Glomerular endothelial cell (primary cell): ENCODE data around the gene TTC23. TPM values are rescaled to one million over a fixed set of nuclear protein-coding genes. Genes with fewer than 3 reads are reported as not detected.

ENCODE experiments used
- DNase-seq: peaks from one replicate; pipeline ENCODE4 v3.0.0-alpha.2; 2011; ENCODE audit warnings: low read depth, low spot score; ENCODE audit errors: extremely low read depth
- total RNA-seq: library from RNA; depleted of rRNA; stranded (reverse); fragments of >200 nt; gene quantifications from 2 replicates; pipeline ENCODE4 v1.2.3, GENCODE V29; 2015

TTC23 gene
- total RNA-seq, 1 donor from 2014 or later = 18.8 TPM

DNA sequence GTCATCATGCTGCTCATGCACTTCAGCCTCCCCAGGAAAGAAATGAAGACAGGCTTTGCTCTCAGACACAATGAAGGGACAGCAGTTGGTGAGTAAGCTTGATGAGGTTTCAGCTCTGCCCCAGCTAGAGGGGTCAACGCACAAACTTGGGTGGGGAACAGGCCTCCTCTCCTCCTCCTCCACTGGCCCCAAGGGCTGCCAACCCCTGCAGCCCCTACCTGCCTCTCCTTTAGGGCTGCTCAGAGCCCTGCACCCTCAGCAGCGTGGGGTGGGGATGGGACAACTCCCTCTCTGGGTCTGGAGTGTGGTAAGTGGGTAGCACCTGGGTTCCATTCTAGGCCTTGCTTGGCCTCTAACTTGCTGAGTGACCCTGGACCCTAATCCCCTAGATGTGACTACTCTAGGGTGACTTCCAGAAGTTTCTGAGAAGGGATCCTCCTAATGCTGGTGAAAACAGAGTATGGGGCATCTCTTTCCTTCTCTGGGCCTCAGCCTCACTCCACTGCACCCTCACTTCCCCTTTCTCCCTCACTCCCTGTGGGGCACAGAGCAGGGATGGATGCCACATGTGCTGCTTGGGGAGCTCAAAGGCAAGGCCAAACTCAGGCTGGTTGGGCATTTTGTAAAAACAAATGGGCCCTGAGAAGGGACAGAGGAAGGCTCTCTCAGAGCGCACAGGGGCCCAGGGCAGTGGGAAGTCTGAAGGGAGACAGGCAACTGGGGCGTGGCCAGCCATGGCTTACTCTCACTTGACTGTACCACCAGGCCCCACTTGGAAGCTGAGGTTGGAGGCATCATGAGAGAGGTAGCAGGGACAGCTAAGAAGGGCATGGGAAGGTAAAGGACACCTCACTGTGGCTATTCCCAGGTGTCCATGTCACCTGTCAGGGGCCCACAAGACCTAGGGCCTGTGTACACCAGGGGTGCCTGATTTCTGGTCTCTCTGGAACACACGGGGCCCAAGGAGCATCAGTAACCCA lies 80.5 kb downstream of the TTC23 start:
- no peak for DNase-seq

DNA sequence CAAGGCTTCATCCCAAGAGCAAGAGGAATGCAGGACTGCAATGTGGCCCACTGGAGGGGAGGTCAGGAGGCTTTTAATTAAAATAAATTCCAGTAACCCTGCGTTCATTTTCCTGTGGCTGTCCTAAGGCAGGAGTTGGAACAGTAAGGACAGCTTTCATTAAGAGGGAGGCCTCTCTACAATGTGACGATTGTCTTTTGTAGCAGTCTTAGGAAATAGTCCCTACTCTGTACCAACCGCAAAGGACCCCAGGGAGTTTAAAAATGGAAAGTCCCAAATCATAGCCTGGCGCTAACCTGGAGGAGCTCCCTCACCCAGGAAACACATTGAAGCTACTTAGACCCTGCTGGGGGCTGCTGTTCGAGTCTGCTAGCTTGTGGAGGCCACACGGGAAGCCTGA lies 81.7 kb downstream of the TTC23 start:
- no peak for DNase-seq

DNA sequence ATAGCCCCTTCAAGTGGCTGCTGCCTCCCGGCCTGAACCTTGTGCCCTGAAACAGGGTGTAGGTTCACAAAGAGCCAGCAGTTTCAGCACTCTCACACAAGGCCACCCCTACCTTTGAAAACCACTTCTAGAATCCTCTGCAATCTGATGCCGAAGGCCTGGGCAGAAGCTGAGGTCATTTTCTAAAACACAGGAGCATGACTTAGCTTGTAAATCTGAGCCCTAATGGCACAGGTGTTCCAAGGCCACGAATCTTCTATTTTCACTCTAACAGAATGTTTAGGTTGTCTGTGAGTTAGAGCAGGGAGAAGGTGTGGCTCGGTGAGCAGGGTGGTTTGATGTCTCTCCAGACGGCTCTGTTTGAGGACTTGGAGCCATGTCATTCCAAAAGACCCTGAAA lies 82.2 kb downstream of the TTC23 start:
- no peak for DNase-seq

DNA sequence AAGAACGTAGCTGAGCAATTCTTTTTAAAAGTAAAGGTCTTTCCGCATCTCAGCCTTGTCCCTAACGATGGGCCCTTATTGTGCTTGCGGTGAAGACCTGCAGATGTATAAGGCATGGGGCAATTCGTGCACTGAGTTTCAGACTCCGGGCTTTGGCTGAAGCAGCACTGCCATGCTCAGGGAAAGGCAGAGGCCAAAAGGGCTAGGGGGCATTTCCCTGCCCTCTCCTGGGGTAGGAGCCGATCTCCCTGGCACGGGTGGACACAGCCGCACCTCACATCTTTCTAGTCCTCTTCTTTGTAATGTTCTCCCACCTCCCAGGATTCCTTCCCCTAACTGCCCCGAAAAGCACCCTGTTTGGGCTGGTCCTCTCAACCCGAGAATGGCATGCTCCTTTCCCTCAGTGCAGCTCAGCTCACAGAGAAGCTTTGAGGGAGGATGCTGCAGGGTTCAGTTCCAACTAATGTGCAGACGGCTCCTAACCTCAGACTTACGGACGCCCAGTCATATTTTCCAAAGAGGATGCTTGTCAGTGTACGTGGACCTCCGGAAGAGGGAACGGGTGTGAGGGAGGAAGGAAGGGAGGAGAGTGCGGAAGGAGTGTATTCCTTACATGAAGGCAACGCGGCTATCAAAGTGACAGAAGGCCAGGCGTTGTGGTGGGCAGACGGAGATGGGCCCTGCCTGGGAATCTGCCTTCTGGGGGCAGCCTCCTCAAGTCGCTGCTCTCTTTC lies 83.3 kb downstream of the TTC23 start:
- no peak for DNase-seq

DNA sequence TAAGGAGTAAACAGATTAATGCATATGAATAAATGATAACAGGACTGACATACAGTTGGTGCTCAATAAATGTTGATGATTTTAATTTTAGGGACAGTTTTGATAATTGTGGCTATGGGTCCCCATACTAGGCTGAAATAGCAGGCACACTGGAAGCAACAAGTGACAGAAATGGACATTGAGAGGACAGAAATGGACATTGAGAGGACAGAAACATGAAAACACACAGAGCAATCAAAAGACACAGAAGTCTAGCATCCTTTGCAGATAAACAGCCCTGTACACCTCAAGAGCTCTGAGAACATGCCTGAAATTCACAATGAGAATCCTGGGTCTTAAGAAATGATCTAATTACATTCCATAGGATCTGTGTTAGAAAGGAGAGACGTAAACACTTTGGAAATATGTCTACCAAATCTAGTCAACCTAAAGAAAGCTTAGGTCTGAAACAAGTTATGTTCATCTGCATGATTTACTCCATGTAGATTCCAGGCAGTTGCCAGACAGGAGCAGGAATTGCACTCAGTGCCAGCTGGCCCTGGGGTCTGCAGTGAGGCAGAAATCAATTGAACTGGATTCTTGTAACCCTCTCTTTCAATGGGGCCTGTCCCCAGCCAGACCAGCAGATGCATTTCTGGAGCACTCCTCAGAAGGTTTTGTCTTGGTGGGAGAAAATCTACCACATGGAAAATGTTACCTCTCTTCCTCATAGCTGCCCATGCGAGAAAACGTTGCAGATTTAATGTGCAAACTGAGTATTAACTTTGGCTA lies 84.2 kb downstream of the TTC23 start:
- DNase-seq = no peak

DNA sequence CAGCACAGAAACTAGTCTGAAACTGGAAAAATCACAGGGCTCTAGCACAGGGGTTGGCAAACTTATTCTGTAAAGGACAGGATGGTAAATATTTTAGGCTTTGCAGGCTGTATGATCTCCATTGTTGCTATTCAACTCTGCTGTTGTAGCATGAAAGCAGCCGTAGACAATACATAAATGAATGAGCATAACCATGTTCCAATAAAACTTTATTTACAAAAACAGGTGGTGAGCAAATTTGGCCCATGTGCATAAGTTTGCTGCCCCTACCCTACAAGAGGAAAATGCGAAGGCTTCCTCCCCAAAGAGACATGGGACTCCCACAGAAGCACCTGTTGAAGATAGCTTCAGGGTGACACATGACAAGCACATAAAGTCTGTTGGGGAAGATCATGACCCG lies 85.3 kb downstream of the TTC23 start:
- no peak for DNase-seq

DNA sequence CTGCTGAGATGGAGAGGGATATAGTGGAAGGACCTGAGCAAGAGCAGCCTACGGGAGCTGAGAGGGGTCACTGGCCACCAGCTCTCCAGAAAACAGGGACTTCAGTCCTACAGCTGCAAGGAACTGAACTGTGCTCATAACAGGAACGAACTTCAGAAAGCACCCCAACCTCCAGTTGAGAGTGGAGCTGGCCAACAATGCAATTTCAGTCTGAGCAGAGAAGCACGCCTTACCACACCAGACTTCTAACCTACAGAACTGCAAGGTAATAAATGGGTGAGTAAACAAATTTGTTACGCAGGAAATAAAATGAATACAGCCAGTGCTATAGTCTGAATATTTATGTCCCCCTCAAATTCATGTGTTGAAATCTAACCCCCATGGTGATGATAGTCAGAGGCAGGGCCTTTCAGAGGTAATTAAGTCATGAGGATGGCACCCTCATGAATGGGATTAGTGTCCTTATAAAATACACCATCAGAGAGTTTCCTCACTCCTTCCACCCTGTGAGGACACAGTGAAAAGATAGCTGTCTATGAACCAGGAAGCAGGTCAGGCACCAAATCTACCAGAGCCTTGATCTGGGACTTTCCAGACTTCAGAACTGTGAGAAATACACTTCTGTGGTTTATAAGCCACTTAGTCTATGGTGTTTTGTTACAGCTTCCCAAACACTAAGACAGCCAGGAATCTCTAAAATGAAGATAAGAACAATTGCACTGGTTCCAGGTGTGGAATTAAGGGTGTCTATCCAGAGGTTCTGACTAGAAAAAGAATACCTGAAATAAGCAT lies 85.9 kb downstream of the TTC23 start:
- no peak for DNase-seq

DNA sequence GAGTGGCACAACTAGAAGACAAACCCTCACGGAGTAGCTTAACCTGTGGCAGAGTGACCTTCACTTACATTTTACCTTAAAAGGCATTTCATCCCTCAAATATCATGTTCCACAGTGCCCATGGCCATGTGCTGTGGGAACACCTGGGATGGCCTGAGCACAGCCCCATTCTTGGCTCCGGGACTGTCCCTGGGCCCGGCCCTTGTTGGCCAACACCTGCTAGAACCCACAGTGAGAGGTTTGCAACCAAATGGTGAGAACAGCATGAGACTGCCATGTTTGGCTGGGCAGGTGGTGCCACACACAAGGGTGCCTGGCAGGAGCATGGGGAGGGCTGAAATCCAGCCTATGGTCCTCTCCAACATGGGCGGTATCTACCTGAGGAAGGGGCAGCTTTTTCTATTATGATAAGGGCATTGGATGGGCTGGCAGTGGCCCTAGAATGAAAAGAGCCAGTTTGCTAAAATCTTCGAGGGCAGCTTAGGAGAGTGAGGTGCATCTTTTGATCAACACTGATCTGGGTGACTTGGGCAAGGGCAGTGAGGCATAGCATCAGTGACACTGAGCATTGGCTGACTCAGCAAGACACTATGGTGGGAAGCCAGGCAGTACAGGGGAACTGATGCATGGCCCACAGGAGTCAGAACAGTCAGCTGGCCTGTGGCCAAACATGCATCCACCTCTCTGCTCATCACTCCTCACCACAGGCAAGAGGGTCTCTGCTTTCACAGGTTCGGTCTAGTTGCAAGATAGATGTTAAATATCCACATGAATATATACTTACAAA lies 90.6 kb downstream of the TTC23 start:
- DNase-seq = no peak

DNA sequence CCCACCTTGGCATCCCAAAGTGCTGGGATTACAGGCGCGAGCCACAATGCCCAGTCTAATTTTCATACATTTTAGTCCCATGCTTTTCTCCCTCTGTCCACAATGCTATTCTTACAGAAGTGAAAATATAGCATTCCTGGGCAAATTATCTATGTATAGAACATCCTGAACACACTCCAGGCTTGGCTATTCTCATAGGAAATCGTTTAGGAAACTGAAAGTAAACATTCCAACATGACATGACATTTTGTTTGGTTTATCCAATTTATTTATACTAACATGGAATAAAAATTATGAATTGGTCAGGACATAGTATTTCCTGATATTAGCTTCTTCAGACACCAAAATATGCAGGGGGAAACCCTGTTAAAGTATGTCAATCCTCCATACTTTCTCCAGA lies 91.9 kb downstream of the TTC23 start:
- DNase-seq = no peak

DNA sequence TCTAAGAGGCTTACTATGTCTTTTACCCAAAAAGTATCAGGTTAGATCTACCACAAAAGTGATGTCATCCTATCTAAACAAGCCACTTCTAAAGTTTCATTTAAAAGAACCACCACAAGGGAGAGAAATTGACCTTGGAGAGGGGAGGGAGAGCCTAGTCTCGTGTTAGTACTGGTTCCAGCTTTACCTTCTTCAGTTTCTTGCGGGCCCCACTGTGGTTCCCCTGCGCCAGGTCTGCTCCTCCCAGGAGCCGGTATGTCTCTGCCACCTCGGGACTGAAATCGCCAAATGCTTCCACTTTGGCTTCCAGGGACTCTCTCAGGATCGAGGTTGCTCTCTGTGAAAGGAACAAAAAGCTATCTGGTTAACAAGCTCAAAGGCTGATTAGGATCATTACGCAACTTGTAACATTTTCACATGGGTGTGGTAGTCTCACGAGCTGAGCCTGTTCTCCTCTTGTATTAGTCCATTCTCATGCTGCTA lies 93.4 kb downstream of the TTC23 start:
- no peak for DNase-seq

DNA sequence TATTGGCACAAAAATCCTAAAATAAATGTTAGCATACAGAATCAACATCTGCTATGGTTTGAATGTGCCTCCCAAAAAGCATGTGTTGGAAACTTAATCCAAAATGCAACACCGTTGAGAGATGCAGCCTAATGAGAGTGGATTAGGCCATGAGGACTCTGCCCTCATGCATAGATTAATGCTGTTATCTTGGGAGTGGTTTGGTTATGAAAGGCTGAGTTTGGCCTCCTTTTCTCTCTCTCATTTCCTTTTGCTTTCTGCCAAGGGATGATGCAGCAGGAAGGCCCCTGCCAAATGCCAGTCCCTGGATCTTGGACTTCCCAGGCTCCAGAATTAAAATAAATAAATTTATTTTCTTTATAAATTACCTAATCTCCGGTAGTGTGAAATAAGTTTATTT lies 95.1 kb downstream of the TTC23 start:
- DNase-seq = no peak

DNA sequence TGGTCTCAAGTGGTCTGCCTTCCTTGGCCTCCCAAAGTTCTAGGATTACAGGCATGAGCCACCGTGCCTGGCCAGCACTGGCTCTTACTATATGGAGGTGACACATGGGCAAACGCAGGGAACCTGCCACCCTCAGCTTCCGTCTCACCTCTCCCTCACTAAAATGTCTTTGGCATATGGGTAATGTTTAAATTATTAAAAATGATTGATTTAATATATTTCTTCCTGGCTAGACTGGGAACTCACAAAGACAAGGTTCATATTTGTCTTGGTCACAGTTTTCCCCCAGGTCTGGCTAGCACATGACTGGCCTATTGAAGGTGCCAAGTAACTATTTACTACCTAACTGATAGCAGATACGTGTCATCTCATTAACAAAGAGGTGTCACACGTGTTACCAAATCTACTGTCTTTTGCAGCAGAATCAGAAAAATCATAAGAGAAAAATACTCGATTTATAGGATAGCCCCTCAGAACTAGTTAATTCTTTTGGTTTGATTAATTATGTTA lies 96.3 kb downstream of the TTC23 start:
- DNase-seq = no peak

DNA sequence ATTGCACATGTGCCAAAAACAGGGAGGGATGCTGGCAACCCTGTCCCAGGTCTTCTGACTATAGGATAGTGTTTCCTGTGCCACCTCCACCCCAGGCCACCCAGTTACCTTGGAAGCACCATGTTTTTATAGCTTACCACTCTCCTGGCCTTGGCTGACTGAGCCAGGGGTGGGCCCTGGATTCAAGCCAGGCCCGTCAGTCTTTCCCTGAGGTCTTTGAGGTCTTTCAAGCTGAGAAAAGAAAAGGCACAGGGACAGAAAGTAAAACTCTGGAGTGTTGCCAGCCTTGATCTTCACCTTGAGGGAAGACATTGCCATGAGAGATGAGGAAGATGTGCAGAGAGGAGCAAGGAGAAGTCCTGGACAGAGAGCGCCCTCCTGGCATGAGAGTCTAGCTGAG lies 98.2 kb downstream of the TTC23 start:
- no peak for DNase-seq

DNA sequence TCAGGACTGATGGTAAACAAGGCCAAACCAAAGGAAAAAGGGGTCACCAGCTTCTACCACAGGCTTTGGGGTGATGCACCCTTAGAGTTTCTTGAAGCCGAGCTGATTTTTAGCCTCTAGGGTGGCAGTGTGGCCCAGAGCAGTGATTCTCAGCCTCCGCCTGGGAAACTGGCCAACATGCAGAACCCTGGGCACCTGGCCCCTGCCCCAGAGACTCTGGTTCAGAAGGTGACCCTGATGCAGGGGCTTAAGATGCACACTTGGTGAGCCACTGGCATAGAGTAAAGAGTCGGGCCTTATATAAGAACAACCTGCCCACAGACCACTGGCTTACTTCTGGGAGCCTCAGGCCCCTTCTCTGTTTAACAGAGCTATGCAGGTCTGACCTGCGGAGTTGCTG lies 100.0 kb downstream of the TTC23 start:
- no peak for DNase-seq

DNA sequence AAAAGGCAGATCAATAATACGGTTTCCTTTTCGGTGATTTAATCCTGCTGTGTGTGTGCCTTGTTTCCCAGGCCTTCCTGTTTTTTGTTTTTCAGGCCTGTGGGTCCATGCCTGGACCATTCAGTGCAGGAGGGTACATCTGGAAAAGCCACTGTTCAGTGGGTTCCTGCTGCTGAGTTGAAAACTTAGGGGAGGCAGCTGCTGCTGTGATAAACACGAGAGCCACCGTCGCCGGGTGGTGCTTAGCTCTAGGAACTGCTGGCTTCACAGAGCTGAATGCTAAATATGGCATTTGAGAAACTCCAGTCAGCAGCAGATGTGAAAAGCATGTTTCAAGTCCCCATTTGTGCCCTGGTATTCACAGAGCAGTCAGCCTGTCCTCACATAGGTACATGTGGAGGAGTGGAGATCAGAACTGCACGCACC lies 100.5 kb downstream of the TTC23 start:
- DNase-seq = no peak

DNA sequence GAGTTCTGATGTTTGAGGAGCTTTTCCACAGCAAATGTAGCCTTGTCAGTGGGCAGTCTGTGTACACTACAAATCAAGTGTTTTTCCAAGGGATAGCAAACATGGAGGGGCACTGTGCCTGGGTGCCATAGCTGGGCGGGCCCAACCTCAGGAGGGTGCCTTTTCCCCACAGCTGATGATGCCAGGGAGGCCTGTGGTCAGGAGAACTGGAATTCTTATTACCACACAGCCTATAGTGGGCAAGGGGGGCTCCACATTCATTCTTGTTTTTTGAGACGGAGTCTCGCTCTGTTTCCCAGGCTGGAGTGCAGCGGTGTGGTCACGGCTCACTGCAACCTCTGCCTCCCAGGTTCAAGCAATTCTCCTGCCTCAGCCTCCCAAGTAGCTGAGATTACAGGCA lies 102.7 kb downstream of the TTC23 start:
- DNase-seq = no peak

DNA sequence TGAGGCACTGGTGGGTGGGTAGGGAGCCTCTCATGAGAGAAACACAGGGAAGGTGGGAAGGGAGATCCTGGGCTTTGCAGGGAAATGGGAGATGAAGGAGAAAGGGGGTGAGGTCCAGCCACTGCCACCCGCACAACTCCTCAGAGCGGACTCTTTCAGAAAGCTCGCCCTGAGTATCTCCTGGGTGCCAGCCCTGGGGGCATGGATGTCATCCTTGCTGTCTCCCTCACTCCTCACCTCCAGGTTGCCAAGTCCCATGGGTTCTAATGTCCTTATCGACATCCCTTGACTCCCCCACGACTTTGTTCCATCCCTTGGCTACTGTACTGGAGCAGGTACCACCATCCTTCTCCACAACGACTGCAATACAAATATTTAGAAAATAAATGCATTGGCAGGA lies 103.6 kb downstream of the TTC23 start:
- DNase-seq = no peak

DNA sequence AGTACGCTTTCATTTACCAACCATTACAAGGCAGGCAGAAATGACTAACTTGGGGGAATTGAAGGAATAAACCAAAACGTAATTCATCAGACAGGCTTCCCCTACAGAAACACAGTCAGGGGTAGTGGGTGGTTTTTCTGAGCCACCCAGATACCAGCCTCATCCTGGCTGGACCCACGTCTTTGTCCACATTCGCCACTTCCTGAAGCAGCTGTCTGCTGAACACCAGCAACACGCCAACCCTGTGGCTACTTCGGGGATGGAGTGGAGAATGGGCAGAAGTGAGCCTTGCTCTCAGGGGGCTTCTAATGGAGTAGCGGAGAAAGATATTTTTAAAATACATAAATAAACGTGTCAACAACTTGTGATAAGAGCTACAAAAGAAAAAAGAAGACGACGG lies 104.4 kb downstream of the TTC23 start:
- DNase-seq = no peak
